ENCODE data around the gene UBE2Q2.

The UBE2Q2 gene

GRCh38 chr15:75923756-75924155 is 80.5 kb downstream of the UBE2Q2 start:
- no peak for DNase-seq (ENCODE audit: low spot score)

GRCh38 chr15:75924576-75924975 is 81.3 kb downstream of the UBE2Q2 start:
- no peak for DNase-seq (ENCODE audit: low spot score)

- no peak for DNase-seq (ENCODE audit: low spot score)
Observed at GRCh38 chr15:75925440-75925839, 82.2 kb downstream of the UBE2Q2 start.

GRCh38 chr15:75926931-75927330 is 83.7 kb downstream of the UBE2Q2 start:
- DNase-seq (ENCODE audit: low spot score) = no peak

- no peak for DNase-seq (ENCODE audit: low spot score)
Observed at GRCh38 chr15:75927601-75928000, 84.4 kb downstream of the UBE2Q2 start.

- peak; percentile 10 for DNase-seq (ENCODE audit: low spot score)
Observed at GRCh38 chr15:75928680-75929608, 85.7 kb downstream of the UBE2Q2 start.

- no peak for DNase-seq (ENCODE audit: low spot score)
Observed at GRCh38 chr15:75929799-75930565, 86.7 kb downstream of the UBE2Q2 start.

GRCh38 chr15:75930866-75931265 is 87.6 kb downstream of the UBE2Q2 start:
- DNase-seq (ENCODE audit: low spot score) = no peak

- DNase-seq (ENCODE audit: low spot score) = no peak
Observed at GRCh38 chr15:75942464-75942863, 99.2 kb downstream of the UBE2Q2 start.

GRCh38 chr15:75943246-75943645 is 100.0 kb downstream of the UBE2Q2 start:
- no peak for DNase-seq (ENCODE audit: low spot score)

- no peak for DNase-seq (ENCODE audit: low spot score)
Observed at GRCh38 chr15:75943713-75944215, 100.5 kb downstream of the UBE2Q2 start.

- no peak for DNase-seq (ENCODE audit: low spot score)
Observed at GRCh38 chr15:75945953-75946352, 102.7 kb downstream of the UBE2Q2 start.

- no peak for DNase-seq (ENCODE audit: low spot score)
Observed at GRCh38 chr15:75947092-75947491, 103.8 kb downstream of the UBE2Q2 start.

GRCh38 chr15:75948761-75949296 is 105.6 kb downstream of the UBE2Q2 start:
- no peak for DNase-seq (ENCODE audit: low spot score)

All from HuH-7.5 (cell line).